ENCODE data around the gene SIAH1.

DNA sequence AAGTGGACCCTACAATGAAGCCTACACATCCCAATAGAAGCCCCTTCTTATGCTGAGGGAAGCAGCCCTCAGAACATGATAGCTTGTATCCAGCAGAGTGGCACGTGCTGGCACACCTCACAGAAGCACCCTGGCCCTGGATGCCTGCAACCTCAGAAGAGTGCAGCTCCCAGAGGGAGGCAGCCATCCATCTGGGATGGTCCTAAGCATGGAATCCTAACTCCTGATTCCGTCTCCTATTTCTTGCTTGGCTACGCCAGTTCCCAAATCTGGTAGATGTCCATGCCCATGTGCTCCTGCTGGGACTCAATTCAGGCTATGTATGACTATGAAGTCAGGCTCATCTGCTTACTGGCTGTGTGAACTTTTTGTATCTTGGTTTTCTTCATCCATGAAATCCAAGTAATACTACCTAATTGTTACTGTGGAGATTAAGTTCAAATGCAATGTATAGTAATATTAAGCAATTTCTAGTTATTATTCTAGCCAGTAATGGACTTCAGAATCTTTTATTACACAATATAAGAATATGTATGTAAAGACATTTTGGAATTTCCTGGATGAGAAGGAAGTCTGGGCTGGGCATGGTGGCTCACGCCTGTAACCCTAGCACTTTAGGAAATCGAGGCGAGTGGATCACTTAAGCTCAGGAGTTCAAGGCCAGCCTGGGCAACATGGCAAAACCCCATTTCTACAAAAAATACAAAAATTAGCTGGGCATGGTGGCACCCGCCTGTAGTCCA lies 32.4 kb downstream of the SIAH1 start:
- no peak for TF ChIP-seq POLR2AphosphoS5 (IDR thresholded peaks at IDR 0.05)
- TF ChIP-seq, protein P1, sequence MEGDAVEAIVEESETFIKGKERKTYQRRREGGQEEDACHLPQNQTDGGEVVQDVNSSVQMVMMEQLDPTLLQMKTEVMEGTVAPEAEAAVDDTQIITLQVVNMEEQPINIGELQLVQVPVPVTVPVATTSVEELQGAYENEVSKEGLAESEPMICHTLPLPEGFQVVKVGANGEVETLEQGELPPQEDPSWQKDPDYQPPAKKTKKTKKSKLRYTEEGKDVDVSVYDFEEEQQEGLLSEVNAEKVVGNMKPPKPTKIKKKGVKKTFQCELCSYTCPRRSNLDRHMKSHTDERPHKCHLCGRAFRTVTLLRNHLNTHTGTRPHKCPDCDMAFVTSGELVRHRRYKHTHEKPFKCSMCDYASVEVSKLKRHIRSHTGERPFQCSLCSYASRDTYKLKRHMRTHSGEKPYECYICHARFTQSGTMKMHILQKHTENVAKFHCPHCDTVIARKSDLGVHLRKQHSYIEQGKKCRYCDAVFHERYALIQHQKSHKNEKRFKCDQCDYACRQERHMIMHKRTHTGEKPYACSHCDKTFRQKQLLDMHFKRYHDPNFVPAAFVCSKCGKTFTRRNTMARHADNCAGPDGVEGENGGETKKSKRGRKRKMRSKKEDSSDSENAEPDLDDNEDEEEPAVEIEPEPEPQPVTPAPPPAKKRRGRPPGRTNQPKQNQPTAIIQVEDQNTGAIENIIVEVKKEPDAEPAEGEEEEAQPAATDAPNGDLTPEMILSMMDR (IDR thresholded peaks at IDR 0.05) = no peak

Measured in prostate gland (tissue), 2 donors.